ENCODE measurements around the gene CNPY2. TPM values are rescaled to one million over a fixed set of nuclear protein-coding genes. Genes with fewer than 3 reads are reported as not detected.

CNPY2 gene
- total and polyA plus RNA-seq, 2 of the 13 experiments (the other 11 are each of a cell fraction or from before 2014, with no cell fraction given) = 285 to 356 TPM

DNA sequence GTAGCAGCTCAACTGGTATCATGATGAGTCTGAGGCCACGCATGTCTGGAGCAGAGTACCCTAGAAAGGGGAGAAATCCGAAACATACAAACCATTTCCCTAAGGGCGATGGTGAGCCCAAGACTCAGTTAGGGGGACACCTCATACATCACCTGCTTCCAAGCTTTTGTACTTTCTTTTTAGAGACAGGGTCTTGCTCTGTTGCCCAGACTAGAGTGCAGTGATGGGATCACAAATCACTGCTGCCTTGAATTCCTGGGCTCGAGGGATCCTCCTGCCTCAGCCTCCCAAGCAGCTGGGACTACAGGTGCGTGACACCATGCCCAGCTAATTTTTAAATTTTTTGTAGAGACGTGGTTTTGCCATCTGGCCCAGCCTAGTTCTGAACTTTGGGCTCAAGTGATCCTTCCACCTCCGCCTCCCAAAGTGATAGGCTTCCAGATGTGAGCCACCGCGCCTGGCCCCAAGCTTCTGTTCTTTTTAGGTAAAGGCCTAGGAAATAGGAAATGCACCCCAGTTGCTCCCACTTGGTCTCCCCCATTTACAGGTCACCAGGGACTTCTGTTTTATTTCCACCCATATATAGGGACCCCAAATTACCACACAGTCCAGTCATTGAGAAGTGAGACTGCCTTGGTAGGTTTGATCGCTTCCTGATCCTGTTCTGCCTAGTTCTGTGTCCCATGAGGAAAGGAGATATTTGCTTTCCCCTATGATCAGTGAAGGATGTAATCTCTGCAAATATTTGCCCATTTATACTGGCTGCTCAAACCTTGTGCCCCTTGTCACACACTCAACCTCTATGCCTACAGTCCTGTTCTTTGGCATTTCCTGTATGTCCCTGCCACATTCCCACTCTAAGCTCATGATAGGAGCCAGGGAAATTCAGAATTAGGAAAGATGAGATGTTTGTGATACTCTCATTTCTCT is 46.6 kb upstream of the CNPY2 start, which contains the start of gene APOF (continued):
- TF ChIP-seq ZNF343 (CRISPR knock-in tag; IDR thresholded peaks at IDR 0.05) (no peak), RCOR2 (CRISPR knock-in tag; IDR thresholded peaks at IDR 0.05) (peak; percentile 39; the same call in 1 of the 2 replicates), KLF6 (CRISPR knock-in tag; IDR thresholded peaks at IDR 0.05) (no peak), HNF1A (IDR thresholded peaks at IDR 0.05; ENCODE audit: low read depth) (no peak), HNF1A (CRISPR knock-in tag; IDR thresholded peaks at IDR 0.05; ENCODE audit: borderline replicate concordance) (no peak), HNRNPK (IDR thresholded peaks at IDR 0.05; ENCODE audit: low read depth, low read length, poor library complexity, severe bottlenecking) (no peak), EEA1 (CRISPR knock-in tag; IDR thresholded peaks at IDR 0.05; ENCODE audit: borderline replicate concordance) (no peak), ZNF281 (CRISPR knock-in tag; IDR thresholded peaks at IDR 0.05; ENCODE audit: borderline replicate concordance) (no peak), ZNF431 (CRISPR knock-in tag; IDR thresholded peaks at IDR 0.05; ENCODE audit: borderline replicate concordance, low read depth) (no peak)
- TF ChIP-seq, protein P1, sequence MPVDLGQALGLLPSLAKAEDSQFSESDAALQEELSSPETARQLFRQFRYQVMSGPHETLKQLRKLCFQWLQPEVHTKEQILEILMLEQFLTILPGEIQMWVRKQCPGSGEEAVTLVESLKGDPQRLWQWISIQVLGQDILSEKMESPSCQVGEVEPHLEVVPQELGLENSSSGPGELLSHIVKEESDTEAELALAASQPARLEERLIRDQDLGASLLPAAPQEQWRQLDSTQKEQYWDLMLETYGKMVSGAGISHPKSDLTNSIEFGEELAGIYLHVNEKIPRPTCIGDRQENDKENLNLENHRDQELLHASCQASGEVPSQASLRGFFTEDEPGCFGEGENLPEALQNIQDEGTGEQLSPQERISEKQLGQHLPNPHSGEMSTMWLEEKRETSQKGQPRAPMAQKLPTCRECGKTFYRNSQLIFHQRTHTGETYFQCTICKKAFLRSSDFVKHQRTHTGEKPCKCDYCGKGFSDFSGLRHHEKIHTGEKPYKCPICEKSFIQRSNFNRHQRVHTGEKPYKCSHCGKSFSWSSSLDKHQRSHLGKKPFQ (CRISPR knock-in tag; IDR thresholded peaks at IDR 0.05; ENCODE audit: insufficient replicate concordance) = no peak
- TF ChIP-seq, protein P2, sequence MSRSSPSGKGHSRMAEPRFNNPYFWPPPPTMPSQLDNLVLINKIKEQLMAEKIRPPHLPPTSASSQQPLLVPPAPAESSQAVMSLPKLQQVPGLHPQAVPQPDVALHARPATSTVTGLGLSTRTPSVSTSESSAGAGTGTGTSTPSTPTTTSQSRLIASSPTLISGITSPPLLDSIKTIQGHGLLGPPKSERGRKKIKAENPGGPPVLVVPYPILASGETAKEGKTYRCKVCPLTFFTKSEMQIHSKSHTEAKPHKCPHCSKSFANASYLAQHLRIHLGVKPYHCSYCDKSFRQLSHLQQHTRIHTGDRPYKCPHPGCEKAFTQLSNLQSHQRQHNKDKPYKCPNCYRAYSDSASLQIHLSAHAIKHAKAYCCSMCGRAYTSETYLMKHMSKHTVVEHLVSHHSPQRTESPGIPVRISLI (CRISPR knock-in tag; IDR thresholded peaks at IDR 0.05; ENCODE audit: borderline replicate concordance) = no peak; the same call in 1 of the 2 replicates
- TF ChIP-seq, protein P3, sequence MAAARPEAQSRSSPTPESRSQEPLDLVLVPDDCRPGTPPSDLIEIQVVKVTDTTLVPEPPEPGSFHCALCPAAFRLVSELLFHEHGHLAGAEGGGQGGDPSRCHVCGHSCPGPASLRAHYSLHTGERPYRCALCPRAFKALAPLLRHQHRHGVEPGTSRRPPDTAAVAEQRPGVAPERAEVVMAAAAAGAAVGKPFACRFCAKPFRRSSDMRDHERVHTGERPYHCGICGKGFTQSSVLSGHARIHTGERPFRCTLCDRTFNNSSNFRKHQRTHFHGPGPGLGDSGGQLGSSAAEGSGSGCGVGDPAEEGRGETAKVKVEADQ (CRISPR knock-in tag; IDR thresholded peaks at IDR 0.05; ENCODE audit: borderline replicate concordance) = no peak
- TF ChIP-seq, protein P4, sequence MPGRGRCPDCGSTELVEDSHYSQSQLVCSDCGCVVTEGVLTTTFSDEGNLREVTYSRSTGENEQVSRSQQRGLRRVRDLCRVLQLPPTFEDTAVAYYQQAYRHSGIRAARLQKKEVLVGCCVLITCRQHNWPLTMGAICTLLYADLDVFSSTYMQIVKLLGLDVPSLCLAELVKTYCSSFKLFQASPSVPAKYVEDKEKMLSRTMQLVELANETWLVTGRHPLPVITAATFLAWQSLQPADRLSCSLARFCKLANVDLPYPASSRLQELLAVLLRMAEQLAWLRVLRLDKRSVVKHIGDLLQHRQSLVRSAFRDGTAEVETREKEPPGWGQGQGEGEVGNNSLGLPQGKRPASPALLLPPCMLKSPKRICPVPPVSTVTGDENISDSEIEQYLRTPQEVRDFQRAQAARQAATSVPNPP (CRISPR knock-in tag; IDR thresholded peaks at IDR 0.05) = no peak

Measured in HepG2 (cell line).